ENCODE data around the gene ELOVL5.

The ELOVL5 gene

DNA sequence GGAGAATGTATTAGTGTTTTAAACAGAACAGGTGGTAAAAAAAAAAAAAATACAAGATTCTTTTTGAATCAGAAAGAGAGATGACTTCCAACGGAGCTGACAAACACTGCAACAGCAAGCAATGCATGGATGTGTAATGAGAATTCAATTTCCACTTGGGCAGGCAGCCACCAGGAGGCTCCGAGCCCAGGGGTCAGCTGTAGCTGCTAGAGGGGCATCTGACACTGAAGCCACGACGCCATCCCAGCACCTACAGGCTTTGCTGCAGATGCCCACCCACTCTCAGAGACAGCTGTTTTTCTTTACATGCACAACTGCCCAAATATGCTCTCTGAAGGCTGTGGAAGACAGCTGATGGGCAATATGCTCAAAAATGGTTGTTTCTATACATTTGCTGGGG is 75.4 kb downstream of the ELOVL5 start:
- DNase-seq (ENCODE audit: low read depth, low spot score): no peak

DNA sequence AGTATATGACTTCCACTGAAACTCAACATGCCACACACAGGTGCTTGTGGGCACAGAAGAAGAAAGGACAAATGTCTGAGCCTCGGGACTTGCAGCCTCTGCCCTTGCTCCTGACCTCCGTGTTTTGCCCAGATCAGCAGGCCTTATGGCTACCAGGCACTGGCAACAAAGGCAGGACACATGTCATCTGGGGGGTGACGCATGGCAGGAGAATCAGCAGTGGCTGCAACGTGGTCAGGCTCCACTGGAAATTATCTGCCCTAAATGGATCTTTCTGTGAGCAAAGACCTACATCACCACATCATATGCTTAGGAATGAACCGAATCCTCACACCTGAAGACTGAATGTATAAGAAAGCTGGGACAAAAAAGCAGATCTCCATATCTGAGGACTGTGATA is 78.9 kb downstream of the ELOVL5 start:
- no peak for DNase-seq (ENCODE audit: low read depth, low spot score)

DNA sequence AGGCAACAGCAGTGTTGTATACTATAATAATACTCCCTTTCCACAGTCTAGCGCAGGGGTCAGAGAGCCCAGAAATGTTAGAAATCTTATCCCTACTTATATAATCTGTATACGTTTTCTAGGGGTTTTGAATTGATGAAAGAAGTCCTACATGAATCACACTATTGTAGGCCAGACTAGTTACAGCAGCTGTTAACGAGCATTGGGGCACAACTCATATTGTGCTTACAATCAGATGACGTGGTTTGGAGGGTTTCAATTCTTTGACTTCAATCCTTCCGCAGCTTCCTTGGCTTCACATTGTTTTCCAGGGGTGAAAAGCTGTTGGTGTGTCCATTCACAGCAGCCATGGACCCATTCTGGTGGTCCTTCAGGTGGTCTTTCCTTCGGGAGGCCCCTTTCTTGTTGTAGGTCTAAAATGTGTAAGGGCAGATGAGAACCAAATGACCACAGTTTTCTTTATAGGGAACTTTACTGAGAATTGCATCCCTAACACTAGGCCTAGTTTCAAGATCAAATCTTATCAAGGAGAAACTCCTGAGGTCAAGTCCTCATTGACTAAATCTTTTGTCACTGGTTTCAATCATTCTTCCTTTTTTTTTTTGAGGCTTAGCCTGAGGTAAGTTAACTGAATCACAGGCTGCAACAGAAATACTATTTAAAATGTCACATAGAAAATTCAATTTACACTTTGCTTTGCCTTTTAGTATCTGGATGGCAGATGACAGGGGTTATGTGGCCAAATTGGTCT is 79.7 kb downstream of the ELOVL5 start:
- no peak for DNase-seq (ENCODE audit: low read depth, low spot score)

- DNase-seq (ENCODE audit: low read depth, low spot score): no peak
These were observed 82.1 kb downstream of the ELOVL5 start for GRCh38 chr6:53266553-53267090.

DNA sequence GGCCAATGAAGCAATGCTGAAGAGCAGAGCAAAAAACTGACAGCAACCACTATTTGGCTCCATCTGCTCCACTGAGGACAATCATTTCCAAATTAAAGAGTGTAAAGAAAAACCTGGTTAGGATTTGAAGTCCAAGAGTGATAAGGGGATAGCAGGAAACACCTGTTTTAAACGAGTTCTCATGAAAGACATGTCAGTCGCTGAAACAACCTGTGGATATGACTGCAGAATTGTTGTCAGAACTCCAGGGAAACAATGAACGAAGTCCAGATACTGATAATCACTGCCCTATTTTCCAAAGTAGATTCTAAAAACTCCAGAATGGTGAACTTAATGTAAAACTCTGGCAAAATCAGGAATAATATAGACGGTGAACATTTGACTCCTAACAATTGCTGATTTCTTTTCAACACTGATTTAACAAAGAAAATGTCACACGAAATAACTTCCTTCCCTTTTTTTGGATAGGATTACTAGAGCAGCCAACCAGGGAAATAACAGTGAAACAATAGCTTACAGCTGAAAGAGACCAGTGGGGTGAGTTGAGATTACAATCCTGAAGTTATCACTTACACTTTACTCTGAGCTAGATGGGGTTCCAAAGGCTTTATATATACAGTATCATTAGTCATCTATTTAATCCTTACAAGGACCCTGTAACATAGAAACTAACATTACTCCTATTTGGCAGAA is 83.7 kb downstream of the ELOVL5 start:
- no peak for DNase-seq (ENCODE audit: low read depth, low spot score)

GRCh38 chr6:53264337-53264736 is 84.4 kb downstream of the ELOVL5 start:
- no peak for DNase-seq (ENCODE audit: low read depth, low spot score)

DNA sequence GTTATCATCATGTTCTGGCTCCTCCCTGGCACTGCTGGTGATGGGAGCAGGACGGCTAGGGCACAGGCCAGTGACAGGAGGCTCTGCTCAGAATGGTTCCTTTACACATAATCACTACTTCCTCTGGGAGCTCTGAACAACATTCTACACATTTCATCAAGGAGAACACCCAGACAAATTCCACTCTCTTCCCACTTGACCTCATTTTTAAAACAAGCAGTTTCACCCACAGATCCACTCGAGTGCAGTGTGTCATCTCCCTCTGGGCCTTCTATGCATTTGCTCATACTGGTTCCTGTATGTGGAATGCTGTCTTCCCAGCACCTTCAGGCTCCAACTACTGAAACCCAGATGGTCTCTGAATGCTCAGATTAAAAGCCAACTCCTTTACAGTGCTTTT is 84.8 kb downstream of the ELOVL5 start:
- DNase-seq (ENCODE audit: low read depth, low spot score): no peak

DNA sequence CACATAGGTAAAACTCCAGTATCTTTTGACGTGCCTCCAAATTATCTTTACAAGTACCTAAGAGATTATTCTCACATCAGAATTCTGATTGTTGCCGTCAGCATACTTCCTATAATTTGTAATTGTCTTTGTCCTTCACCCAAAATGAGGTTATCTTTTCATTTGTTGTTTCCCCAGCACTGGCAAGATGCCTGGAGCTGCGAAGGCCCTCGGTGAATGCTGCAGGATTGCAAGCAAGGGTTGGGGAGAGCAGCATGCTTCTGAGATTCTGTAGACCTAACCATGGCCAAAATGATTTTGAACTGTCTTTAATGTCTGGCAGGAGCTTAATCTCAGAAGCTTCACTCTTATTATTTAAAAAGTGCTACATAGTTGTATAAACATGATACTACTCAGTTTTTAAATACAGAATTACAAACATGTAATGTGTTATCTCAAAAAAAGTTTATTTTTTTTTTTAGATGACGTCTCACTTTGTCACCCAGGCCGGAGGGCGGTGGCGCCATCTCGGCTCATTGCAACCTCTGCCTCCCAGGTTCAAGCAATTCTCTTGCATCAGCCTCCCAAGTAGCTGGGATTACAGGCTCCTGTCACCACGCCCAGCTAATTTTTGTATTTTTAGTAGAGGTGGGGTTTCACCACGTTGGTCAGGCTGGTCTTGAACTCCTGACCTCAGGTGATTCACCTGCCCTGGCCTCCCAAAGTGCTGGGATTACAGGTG is 88.7 kb downstream of the ELOVL5 start:
- DNase-seq (ENCODE audit: low read depth, low spot score): no peak

DNA sequence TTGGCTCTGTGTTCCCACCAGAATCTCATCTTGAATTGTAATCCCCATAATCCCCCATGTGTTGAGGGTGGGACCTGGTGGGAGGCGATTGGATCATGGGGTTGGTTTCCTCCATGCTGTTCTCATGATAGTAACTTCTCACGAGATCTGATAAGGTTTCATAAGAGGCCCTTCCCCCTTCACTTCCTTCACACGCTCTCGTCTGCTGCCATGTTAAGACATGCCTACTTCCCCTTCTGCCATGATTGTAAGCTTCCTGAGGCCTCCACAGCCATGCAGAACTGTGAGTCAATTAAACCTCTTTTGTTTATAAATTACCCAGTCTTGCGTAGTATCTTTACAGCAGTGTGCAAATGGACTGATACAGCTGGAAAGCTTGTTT is 90.0 kb downstream of the ELOVL5 start:
- no peak for DNase-seq (ENCODE audit: low read depth, low spot score)

- no peak for DNase-seq (ENCODE audit: low read depth, low spot score)
These were observed 90.5 kb downstream of the ELOVL5 start for GRCh38 chr6:53258076-53258773.

- DNase-seq (ENCODE audit: low read depth, low spot score): no peak
These were observed 91.2 kb downstream of the ELOVL5 start for GRCh38 chr6:53257533-53257932.

- DNase-seq (ENCODE audit: low read depth, low spot score): no peak
These were observed 91.7 kb downstream of the ELOVL5 start for GRCh38 chr6:53257001-53257400.

GRCh38 chr6:53252177-53252692 is 96.5 kb downstream of the ELOVL5 start:
- no peak for DNase-seq (ENCODE audit: low read depth, low spot score)

DNA sequence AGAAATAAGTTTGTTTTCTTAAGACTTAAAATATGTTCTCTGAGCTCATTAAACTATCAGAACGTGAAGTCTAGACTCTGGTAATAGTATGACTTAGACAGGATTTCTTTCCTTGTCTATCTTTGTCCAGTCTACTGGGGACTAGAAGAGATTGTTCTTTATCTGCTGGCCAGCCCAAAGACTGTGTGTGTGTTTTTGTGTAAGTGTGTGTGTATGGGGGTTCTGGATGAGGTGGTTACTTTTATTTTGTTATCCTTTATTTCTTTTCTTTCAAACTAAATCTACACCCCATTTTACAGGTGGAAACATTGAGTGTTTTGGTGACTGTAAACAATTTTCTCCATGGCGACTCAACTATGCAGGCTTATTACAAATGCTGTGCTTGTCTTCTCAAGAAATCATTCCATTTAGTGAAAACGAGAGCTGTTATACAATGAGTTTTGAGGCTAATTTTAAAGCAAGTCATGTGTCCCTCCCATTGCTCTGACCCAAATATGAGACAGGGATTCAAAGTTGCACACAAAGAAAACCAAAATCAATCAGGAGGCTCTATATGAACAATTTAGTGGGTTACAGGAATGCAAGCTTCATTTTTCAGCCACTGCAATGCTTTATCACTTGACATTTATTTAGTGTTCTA is 97.6 kb downstream of the ELOVL5 start:
- no peak for DNase-seq (ENCODE audit: low read depth, low spot score)

DNA sequence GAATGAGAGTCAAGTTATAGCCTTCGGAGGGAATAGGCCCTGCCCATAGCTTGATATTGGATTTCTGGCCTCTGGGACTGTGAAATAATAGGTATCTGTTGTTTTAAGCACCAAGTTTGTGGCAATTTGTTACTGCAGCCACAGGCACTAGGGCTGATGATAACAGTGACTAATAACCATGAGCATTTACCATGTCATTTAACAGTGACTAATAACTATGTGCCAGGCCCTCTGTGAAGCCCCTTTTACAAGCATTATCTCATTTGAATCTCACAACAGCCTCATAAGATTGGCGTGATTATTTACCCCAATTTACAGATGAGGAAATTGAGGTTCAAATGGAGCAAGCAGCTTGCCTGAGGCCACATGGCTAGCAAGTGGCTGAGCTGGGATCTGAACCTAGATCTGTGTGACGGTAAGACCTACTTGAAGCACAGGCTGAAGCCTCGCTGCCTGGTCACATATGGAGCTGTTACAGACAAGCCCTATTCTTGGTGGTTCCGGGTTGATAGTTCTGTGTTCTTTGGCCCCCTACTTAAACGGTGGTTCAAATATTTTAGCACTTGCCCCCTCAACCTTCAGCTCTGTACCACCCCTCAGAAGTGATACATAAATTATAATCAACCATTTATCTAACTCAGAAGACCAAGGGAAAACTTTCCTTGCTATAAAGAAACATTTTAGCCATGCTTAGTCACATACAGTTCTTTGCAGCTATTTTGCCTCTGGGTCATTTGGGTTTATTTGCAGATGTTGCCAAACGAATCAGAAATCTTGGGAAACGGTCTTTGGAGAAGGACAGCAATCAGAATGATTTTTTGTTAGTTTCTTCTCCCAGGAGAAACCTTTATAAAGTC is 98.3 kb downstream of the ELOVL5 start:
- DNase-seq (ENCODE audit: low read depth, low spot score): no peak

GRCh38 chr6:53246924-53247323 is 101.8 kb downstream of the ELOVL5 start:
- DNase-seq (ENCODE audit: low read depth, low spot score): no peak

DNA sequence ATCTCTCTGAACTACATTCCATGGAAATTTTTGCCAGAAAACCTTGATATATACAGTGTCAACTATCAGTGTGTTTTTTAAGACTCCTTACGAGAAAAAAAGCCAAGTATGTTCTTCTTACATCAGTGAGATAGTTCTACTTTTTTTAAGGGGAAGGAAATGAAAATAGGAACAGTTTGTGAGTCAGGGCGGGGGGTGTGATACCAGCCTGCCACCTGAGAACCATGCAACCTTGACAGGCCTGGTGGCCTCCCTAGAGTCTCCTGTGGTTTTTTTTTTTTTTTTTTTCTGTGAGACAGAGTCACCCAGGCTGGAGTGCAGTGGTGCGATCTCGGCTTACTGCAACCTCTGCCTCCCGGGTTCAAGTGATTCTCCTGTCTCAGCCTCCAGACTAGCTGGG is 103.8 kb downstream of the ELOVL5 start:
- DNase-seq (ENCODE audit: low read depth, low spot score): no peak

- DNase-seq (ENCODE audit: low read depth, low spot score): no peak
These were observed 104.3 kb downstream of the ELOVL5 start for GRCh38 chr6:53244399-53244931.

GRCh38 chr6:53241938-53242337 is 106.8 kb downstream of the ELOVL5 start:
- no peak for DNase-seq (ENCODE audit: low read depth, low spot score)

- no peak for DNase-seq (ENCODE audit: low read depth, low spot score)
These were observed 108.0 kb downstream of the ELOVL5 start for GRCh38 chr6:53240761-53241160.

Data from activated naive CD8-positive, alpha-beta T cell treated with anti-CD3 and anti-CD28 coated beads, Interleukin-2, amount 50 U/mL, for 16 hours (primary cell).